ENCODE data around the gene CCDC188. TPM values are rescaled to one million over a fixed set of nuclear protein-coding genes. Genes with fewer than 3 reads are reported as not detected.

The CCDC188 gene
- total and polyA plus RNA-seq, 9 of the 15 experiments (the other 6 are each of a cell fraction or from before 2014, with no cell fraction given): not detected

- no peak for TF ChIP-seq ZFP30 (CRISPR knock-in tag; IDR thresholded peaks at IDR 0.05; ENCODE audit: borderline replicate concordance)
- TF ChIP-seq TAF1 (IDR thresholded peaks at IDR 0.05; ENCODE audit: control insufficient read depth, extremely low read depth, insufficient read depth, low read length, severe bottlenecking): no peak
- TF ChIP-seq MEF2A (IDR thresholded peaks at IDR 0.05; ENCODE audit: control insufficient read depth, low read depth, low read length): peak; percentile 41; the same call in 1 of the 2 replicates
- TF ChIP-seq ZNF551 (CRISPR knock-in tag; IDR thresholded peaks at IDR 0.05): no peak
- TF ChIP-seq BCOR (IDR thresholded peaks at IDR 0.05): no peak
- no peak for TF ChIP-seq SUPT5H (IDR thresholded peaks at IDR 0.05)
- no peak for TF ChIP-seq ZNF217 (CRISPR knock-in tag; IDR thresholded peaks at IDR 0.05)
- TF ChIP-seq, protein P1, sequence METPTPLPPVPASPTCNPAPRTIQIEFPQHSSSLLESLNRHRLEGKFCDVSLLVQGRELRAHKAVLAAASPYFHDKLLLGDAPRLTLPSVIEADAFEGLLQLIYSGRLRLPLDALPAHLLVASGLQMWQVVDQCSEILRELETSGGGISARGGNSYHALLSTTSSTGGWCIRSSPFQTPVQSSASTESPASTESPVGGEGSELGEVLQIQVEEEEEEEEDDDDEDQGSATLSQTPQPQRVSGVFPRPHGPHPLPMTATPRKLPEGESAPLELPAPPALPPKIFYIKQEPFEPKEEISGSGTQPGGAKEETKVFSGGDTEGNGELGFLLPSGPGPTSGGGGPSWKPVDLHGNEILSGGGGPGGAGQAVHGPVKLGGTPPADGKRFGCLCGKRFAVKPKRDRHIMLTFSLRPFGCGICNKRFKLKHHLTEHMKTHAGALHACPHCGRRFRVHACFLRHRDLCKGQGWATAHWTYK (CRISPR knock-in tag; IDR thresholded peaks at IDR 0.05): no peak
- TF ChIP-seq USF1 (CRISPR knock-in tag; IDR thresholded peaks at IDR 0.05): peak; percentile 26; the same call in 1 of the 2 replicates
- no peak for TF ChIP-seq ZNF408 (CRISPR knock-in tag; IDR thresholded peaks at IDR 0.05; ENCODE audit: low read depth)
- no peak for TF ChIP-seq KLF1 (tag; IDR thresholded peaks at IDR 0.05)
- no peak for TF ChIP-seq POLR2AphosphoS5 (IDR thresholded peaks at IDR 0.05; ENCODE audit: control insufficient read depth, insufficient read depth, low read depth, low read length)
- no peak for TF ChIP-seq CBFA2T2 (conservative IDR thresholded peaks at IDR 0.05)
- no peak for TF ChIP-seq ZNF197 (CRISPR knock-in tag; IDR thresholded peaks at IDR 0.05; ENCODE audit: low read depth)
- TF ChIP-seq, protein P2, sequence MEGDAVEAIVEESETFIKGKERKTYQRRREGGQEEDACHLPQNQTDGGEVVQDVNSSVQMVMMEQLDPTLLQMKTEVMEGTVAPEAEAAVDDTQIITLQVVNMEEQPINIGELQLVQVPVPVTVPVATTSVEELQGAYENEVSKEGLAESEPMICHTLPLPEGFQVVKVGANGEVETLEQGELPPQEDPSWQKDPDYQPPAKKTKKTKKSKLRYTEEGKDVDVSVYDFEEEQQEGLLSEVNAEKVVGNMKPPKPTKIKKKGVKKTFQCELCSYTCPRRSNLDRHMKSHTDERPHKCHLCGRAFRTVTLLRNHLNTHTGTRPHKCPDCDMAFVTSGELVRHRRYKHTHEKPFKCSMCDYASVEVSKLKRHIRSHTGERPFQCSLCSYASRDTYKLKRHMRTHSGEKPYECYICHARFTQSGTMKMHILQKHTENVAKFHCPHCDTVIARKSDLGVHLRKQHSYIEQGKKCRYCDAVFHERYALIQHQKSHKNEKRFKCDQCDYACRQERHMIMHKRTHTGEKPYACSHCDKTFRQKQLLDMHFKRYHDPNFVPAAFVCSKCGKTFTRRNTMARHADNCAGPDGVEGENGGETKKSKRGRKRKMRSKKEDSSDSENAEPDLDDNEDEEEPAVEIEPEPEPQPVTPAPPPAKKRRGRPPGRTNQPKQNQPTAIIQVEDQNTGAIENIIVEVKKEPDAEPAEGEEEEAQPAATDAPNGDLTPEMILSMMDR (IDR thresholded peaks at IDR 0.05 in 2 of 3, conservative IDR thresholded peaks at IDR 0.05 in 1 of 3; ENCODE audit: insufficient read depth in 2 of 3, low read depth in 1 of 3, low read length in 3 of 3): peak in 1 of 3 experiments; percentile 18; a peak in 1 of 6 replicates
- 0 out of 2 replicates have a peak, but pooled peaks have one; percentile 22 for TF ChIP-seq NR3C1 (CRISPR knock-in tag; IDR thresholded peaks at IDR 0.05)
- TF ChIP-seq ATF3 (IDR thresholded peaks at IDR 0.05): no peak
- TF ChIP-seq ATF3 (CRISPR knock-in tag; conservative IDR thresholded peaks at IDR 0.05): no peak
- TF ChIP-seq, protein P3, sequence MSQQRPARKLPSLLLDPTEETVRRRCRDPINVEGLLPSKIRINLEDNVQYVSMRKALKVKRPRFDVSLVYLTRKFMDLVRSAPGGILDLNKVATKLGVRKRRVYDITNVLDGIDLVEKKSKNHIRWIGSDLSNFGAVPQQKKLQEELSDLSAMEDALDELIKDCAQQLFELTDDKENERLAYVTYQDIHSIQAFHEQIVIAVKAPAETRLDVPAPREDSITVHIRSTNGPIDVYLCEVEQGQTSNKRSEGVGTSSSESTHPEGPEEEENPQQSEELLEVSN (IDR thresholded peaks at IDR 0.05; ENCODE audit: borderline replicate concordance in 1 of 2, extremely low read depth in 1 of 2, insufficient read depth in 1 of 2, insufficient read length in 1 of 2, low read depth in 1 of 2, low read length in 1 of 2, poor library complexity in 1 of 2, severe bottlenecking in 1 of 2): peak in 1 of 2 experiments; percentile 10
Observed at GRCh38 chr22:20180640-20181039, 29.8 kb upstream of the CCDC188 start (continued).
